CD14-positive monocyte (primary cell): ENCODE data around the gene EPHA8. TPM values are rescaled to one million over a fixed set of nuclear protein-coding genes. Genes with fewer than 3 reads are reported as not detected.

Source experiments
- DNase-seq, 3 donors: peaks; one replicate each; pipeline ENCODE4 v3.0.0-alpha.2; 2011 to 2022
- H2AFZ ChIP-seq: 2 replicates; pipeline ENCODE4 v1.6.0; 2012; ENCODE audit warnings: mild to moderate bottlenecking, low read depth, low read length, inconsistent platforms; ENCODE audit not compliant: insufficient read depth, poor library complexity, severe bottlenecking
- H3K27ac ChIP-seq, 2 donors: 1 replicate in 1 of 2; 2 replicates in 1 of 2; pipeline ENCODE4 v1.5.1; 2012 to 2013; ENCODE audit warnings: low read length in 2 of 2, control low read depth in 1 of 2, inconsistent platforms in 1 of 2, low read depth in 1 of 2, mild to moderate bottlenecking in 1 of 2
- H3K27me3 ChIP-seq, 2 donors: one replicate each; pipeline versions ENCODE4 v1.6.0 to v1.6.1; 2011 to 2013; ENCODE audit warnings: low read length in 2 of 2; ENCODE audit not compliant: control insufficient read depth in 2 of 2, insufficient read depth in 2 of 2
- H3K36me3 ChIP-seq, 2 donors: replicated peaks in 1 of 2; 1 replicate in 1 of 2; 2 replicates in 1 of 2; pipeline versions ENCODE4 v1.5.1 to v1.6.1; 2012 to 2013; ENCODE audit warnings: low read length in 2 of 2, control low read depth in 1 of 2, inconsistent platforms in 1 of 2, mild to moderate bottlenecking in 1 of 2; ENCODE audit not compliant: insufficient read depth in 2 of 2, control insufficient read depth in 1 of 2
- H3K4me1 ChIP-seq, 2 donors: 1 replicate in 1 of 2; 2 replicates in 1 of 2; pipeline versions ENCODE4 v1.5.1 to v1.6.1; 2012 to 2013; ENCODE audit warnings: low read length in 2 of 2, control low read depth in 1 of 2, inconsistent platforms in 1 of 2, mild to moderate bottlenecking in 1 of 2, moderate library complexity in 1 of 2; ENCODE audit not compliant: insufficient read depth in 2 of 2, control insufficient read depth in 1 of 2
- H3K4me2 ChIP-seq: replicated peaks from 2 replicates; pipeline ENCODE3; 2012; ENCODE audit warnings: low read length, moderate library complexity, mild to moderate bottlenecking; ENCODE audit not compliant: poor library complexity, severe bottlenecking; ENCODE audit errors: extremely low read depth
- H3K4me3 ChIP-seq, 3 experiments: fragments of 200-600 bp in 1 of 3; sonication (generic) in 1 of 3; replicated peaks in 1 of 3; 1 replicate in 2 of 3; 2 replicates in 1 of 3; pipeline ENCODE4 v1.5.1; 2011 to 2013; ENCODE audit warnings: low read length in 3 of 3, mild to moderate bottlenecking in 3 of 3, control low read depth in 2 of 3, low read depth in 2 of 3, inconsistent platforms in 1 of 3, moderate library complexity in 1 of 3
- H3K79me2 ChIP-seq: 2 replicates; pipeline ENCODE4 v1.6.0; 2012; ENCODE audit warnings: mild to moderate bottlenecking, control low read depth, inconsistent platforms, low read length, moderate library complexity; ENCODE audit not compliant: insufficient read depth
- H3K9ac ChIP-seq: 2 replicates; pipeline ENCODE4 v1.6.0; 2017; ENCODE audit warnings: low read length, mild to moderate bottlenecking; ENCODE audit not compliant: insufficient read depth, poor library complexity, severe bottlenecking
- H3K9me3 ChIP-seq, 2 donors: replicated peaks in 1 of 2; 1 replicate in 1 of 2; 2 replicates in 1 of 2; pipeline versions ENCODE4 v1.5.1 to v1.6.1; 2012 to 2013; ENCODE audit warnings: low read length in 2 of 2, control low read depth in 1 of 2; ENCODE audit not compliant: control insufficient read depth in 1 of 2, insufficient read depth in 1 of 2
- H4K20me1 ChIP-seq: 2 replicates; pipeline ENCODE4 v1.6.0; 2012; ENCODE audit warnings: mild to moderate bottlenecking, low read length, control low read depth, moderate library complexity; ENCODE audit not compliant: insufficient read depth
- H3K27ac Mint-ChIP-seq, 7 donors: one replicate each; pipeline ENCODE4 v1.8.0; 2020; ENCODE audit warnings: mild to moderate bottlenecking in 7 of 7, mixed read lengths in 7 of 7, moderate library complexity in 6 of 7, inconsistent platforms in 2 of 7
- H3K27me3 Mint-ChIP-seq, 3 donors: one replicate each; pipeline ENCODE4 v1.8.0; 2021 to 2022; ENCODE audit warnings: low read depth in 3 of 3, mild to moderate bottlenecking in 3 of 3, mixed read lengths in 3 of 3, moderate library complexity in 3 of 3, inconsistent platforms in 1 of 3
- H3K36me3 Mint-ChIP-seq, 2 donors: one replicate each; pipeline ENCODE4 v1.8.0; 2020; ENCODE audit warnings: mixed read lengths in 2 of 2, inconsistent platforms in 1 of 2, mild to moderate bottlenecking in 1 of 2
- H3K4me1 Mint-ChIP-seq: one replicate; pipeline ENCODE4 v1.8.0; 2020; ENCODE audit warnings: mild to moderate bottlenecking, mixed read lengths
- H3K4me3 Mint-ChIP-seq, 2 donors: one replicate each; pipeline ENCODE4 v1.8.0; 2020; ENCODE audit warnings: mild to moderate bottlenecking in 2 of 2, mixed read lengths in 2 of 2, moderate library complexity in 1 of 2
- H3K9me3 Mint-ChIP-seq, 7 donors: one replicate each; pipeline ENCODE4 v1.8.0; 2020 to 2022; ENCODE audit warnings: mixed read lengths in 7 of 7, mild to moderate bottlenecking in 6 of 7, moderate library complexity in 6 of 7, inconsistent platforms in 2 of 7
- CTCF ChIP-seq: fragments of 200-600 bp; IDR thresholded peaks from one replicate; pipeline ENCODE4 v1.8.0; 2022; ENCODE audit warnings: antibody characterized with exemption, mild to moderate bottlenecking
- WGBS: methylation state at CpG from one replicate; pipeline ENCODE4 v1.1.5; 2013; ENCODE audit warnings: missing lambda C conversion rate; ENCODE audit not compliant: insufficient coverage; 5-methylcytosine and 5-hydroxymethylcytosine counted together
- intact Hi-C, 2 donors: fragments of 100-400 bp; cut with micrococcal nuclease; formaldehyde crosslinking; loops; one replicate each; pipeline versions ENCODE4 v1.15.0 to v1.15.1; 2023
- polyA plus RNA-seq, 3 donors: library from polyadenylated mRNA; depleted of rRNA in 1 of 3; unstranded in 2 of 3; stranded (reverse) in 1 of 3; fragments of 300-500 nt in 2 of 3; fragments of >200 nt in 1 of 3; fragmentation: Illumina TruSeq in 2 of 3; gene quantifications; 1 replicate in 2 of 3; 2 replicates in 1 of 3; pipeline ENCODE4 v1.2.3, GENCODE V29; 2012 to 2021

EPHA8 gene
- polyA plus RNA-seq, 3 donors = 0.04 TPM; not detected in 2

GRCh38 chr1:22636353-22636752, 73.1 kb downstream of the EPHA8 start, which contains the start of gene C1QA:
Gene C1QA, plus strand, starts transcription at chr1:22636628. Its CDS starts 989 bp downstream, at chr1:22637617.
- no peak for TF ChIP-seq CTCF
- H3K27ac ChIP-seq = peak within 1 kb of the TSS in 1 of 2 donors; percentile 4
- H2AFZ ChIP-seq = no peak within 1 kb of the TSS
- H3K36me3 ChIP-seq = no peaks in the 10 kb centered on the region
- Mint-ChIP-seq H3K9me3 (peaks cover 0 to 4% (median 0%) of the 10 kb centered on the region in 7 donors), H3K4me1 (peaks cover 22% of the 10 kb centered on the region), H3K27me3 (peaks cover 13 to 17% (median 16%) of the 10 kb centered on the region in 3 donors), H3K36me3 (no peaks in the 10 kb centered on the region), H3K4me3 (peak within 1 kb of the TSS; percentile 61 to 71), H3K27ac (peak within 1 kb of the TSS in 5 of 7 donors; percentile 49 to 86 (median 69))
- 38% methylated on average over 5 of the region's 5 CpGs for WGBS
- H3K4me3 ChIP-seq = peak within 1 kb of the TSS in 2 of 3 experiments; percentile 6 to 37
- DNase-seq = peak; percentile 24 to 55 (median 47)
- H3K9ac ChIP-seq = no peak within 1 kb of the TSS
- peaks cover 16 to 22% of the 10 kb centered on the region in 2 donors for H3K4me1 ChIP-seq
- H3K4me2 ChIP-seq = peak within 1 kb of the TSS; percentile 12
- no peaks in the 10 kb centered on the region for H4K20me1 ChIP-seq
- no peaks in the 10 kb centered on the region for H3K79me2 ChIP-seq
- H3K27me3 ChIP-seq = peaks cover 0 to 5% of the 10 kb centered on the region in 2 donors
- H3K9me3 ChIP-seq = peaks cover 0 to 6% of the 10 kb centered on the region in 2 donors
- intact Hi-C loops = no loop called here

- H3K27ac ChIP-seq = no peak overlapping the region
- no peak overlapping the region for H2AFZ ChIP-seq
- no peak overlapping the region for H3K4me2 ChIP-seq
- peak overlapping the region in 1 of 7 donors; percentile 12 for H3K27ac Mint-ChIP-seq
- intact Hi-C loops = no loop called here
- no peaks in the 10 kb centered on the region for H4K20me1 ChIP-seq
- H3K36me3 ChIP-seq = no peaks in the 10 kb centered on the region
- peak overlapping the region in 2 of 3 experiments; percentile 6 to 37 for H3K4me3 ChIP-seq
- H3K27me3 Mint-ChIP-seq = peaks cover 13 to 21% (median 15%) of the 10 kb centered on the region in 3 donors
- 81% methylated on average over 6 of the region's 6 CpGs for WGBS
- H3K36me3 Mint-ChIP-seq = no peaks in the 10 kb centered on the region
- H3K4me1 ChIP-seq = peaks cover 16 to 22% of the 10 kb centered on the region in 2 donors
- TF ChIP-seq CTCF = no peak
- DNase-seq = no peak
- peaks cover 0 to 6% of the 10 kb centered on the region in 2 donors for H3K9me3 ChIP-seq
- H3K27me3 ChIP-seq = peaks cover 0 to under 1% of the 10 kb centered on the region in 2 donors
- peaks cover 22% of the 10 kb centered on the region for H3K4me1 Mint-ChIP-seq
- peak overlapping the region; percentile 6 to 61 for H3K4me3 Mint-ChIP-seq
- H3K79me2 ChIP-seq = no peaks in the 10 kb centered on the region
- H3K9ac ChIP-seq = no peak overlapping the region
- peaks cover 0 to 4% (median 0%) of the 10 kb centered on the region in 7 donors for H3K9me3 Mint-ChIP-seq
Measured at GRCh38 chr1:22636927-22637326, 73.6 kb downstream of the EPHA8 start.
